Gastroesophageal sphincter (tissue), 4 donors: ENCODE measurements around the gene TOMM20. TPM values are rescaled to one million over a fixed set of nuclear protein-coding genes. Genes with fewer than 3 reads are reported as not detected.

Source experiments
- ATAC-seq: fragments of 150-250 bp; one replicate; pipeline ENCODE4 v1.9.1; 2016; ENCODE audit warnings: mild to moderate bottlenecking, moderate library complexity
- H3K27ac ChIP-seq, 4 donors: fragments of 200-600 bp; sonication (generic) in 3 of 4; 1 replicate in 3 of 4; 2 replicates in 1 of 4; pipeline ENCODE4 v1.5.1; 2016 to 2019
- H3K27me3 ChIP-seq: fragments of 200-600 bp; sonication (generic); one replicate; pipeline ENCODE4 v1.5.1; 2019
- H3K36me3 ChIP-seq, 2 donors: fragments of 200-600 bp; sonication (generic); one replicate each; pipeline ENCODE4 v1.5.1; 2019; ENCODE audit warnings: control low read depth in 1 of 2
- H3K4me1 ChIP-seq, 3 donors: fragments of 200-600 bp; sonication (generic); 1 replicate in 2 of 3; 2 replicates in 1 of 3; pipeline ENCODE4 v1.5.1; 2016 to 2019; ENCODE audit warnings: control low read depth in 2 of 3
- H3K4me3 ChIP-seq, 2 donors: fragments of 200-600 bp; sonication (generic); one replicate each; pipeline ENCODE4 v1.5.1; 2019; ENCODE audit warnings: mild to moderate bottlenecking in 1 of 2, moderate library complexity in 1 of 2
- H3K9me3 ChIP-seq, 3 donors: fragments of 200-600 bp; sonication (generic); one replicate each; pipeline ENCODE4 v1.5.1; 2017 to 2019; ENCODE audit warnings: control low read depth in 2 of 3
- EP300 ChIP-seq: sonication (generic); formaldehyde crosslinking; IDR thresholded peaks from one replicate; pipeline ENCODE4 v1.6.1; 2017; ENCODE audit warnings: antibody characterized with exemption, mild to moderate bottlenecking
- POLR2A ChIP-seq, 2 donors: fragments of 450-650 bp; IDR thresholded peaks; one replicate each; pipeline ENCODE4 v1.6.1; 2017; ENCODE audit warnings: antibody characterized with exemption in 2 of 2, mild to moderate bottlenecking in 2 of 2, moderate library complexity in 1 of 2
- POLR2AphosphoS5 ChIP-seq: sonication (generic); formaldehyde crosslinking; IDR thresholded peaks from one replicate; pipeline ENCODE4 v1.6.1; 2017; ENCODE audit warnings: antibody characterized with exemption
- WGBS, 2 donors: methylation state at CpG; one replicate each; pipeline ENCODE4 v1.1.5; 2018; ENCODE audit warnings: low coverage in 1 of 2; 5-methylcytosine and 5-hydroxymethylcytosine counted together
- total RNA-seq, 4 donors: library from RNA; depleted of rRNA; stranded (reverse); fragments of >200 nt; gene quantifications; one replicate each; pipeline ENCODE4 v1.1.0, GENCODE V29; 2016
- TF ChIP-seq, protein P1 (sequence below), 4 experiments: fragments of 200-600 bp in 2 of 4; fragments of 450-650 bp in 2 of 4; sonication (generic) in 1 of 4; IDR thresholded peaks; one replicate each; pipeline ENCODE4 v1.5.1; 2017 to 2019; ENCODE audit warnings: antibody characterized with exemption in 4 of 4, mild to moderate bottlenecking in 2 of 4, moderate library complexity in 2 of 4

TOMM20 gene
- total RNA-seq, 4 donors from 2014 or later = 57.8 to 111 (median 99.1) TPM

- WGBS, 2 donors = 80 to 91% methylated on average over 3 to 6 of the region's 6 CpGs
- no peak overlapping the region for H3K27ac ChIP-seq
- peaks cover 0 to 57% of the 10 kb centered on the region in 2 donors for H3K36me3 ChIP-seq
- peaks cover 0 to 50% (median 3%) of the 10 kb centered on the region in 3 donors for H3K4me1 ChIP-seq
- no peak overlapping the region for H3K4me3 ChIP-seq
- no peaks in the 10 kb centered on the region for H3K27me3 ChIP-seq
- TF ChIP-seq POLR2A (IDR thresholded peaks at IDR 0.05) = no peak
- TF ChIP-seq POLR2AphosphoS5 = no peak
- TF ChIP-seq, protein P1, sequence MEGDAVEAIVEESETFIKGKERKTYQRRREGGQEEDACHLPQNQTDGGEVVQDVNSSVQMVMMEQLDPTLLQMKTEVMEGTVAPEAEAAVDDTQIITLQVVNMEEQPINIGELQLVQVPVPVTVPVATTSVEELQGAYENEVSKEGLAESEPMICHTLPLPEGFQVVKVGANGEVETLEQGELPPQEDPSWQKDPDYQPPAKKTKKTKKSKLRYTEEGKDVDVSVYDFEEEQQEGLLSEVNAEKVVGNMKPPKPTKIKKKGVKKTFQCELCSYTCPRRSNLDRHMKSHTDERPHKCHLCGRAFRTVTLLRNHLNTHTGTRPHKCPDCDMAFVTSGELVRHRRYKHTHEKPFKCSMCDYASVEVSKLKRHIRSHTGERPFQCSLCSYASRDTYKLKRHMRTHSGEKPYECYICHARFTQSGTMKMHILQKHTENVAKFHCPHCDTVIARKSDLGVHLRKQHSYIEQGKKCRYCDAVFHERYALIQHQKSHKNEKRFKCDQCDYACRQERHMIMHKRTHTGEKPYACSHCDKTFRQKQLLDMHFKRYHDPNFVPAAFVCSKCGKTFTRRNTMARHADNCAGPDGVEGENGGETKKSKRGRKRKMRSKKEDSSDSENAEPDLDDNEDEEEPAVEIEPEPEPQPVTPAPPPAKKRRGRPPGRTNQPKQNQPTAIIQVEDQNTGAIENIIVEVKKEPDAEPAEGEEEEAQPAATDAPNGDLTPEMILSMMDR (IDR thresholded peaks at IDR 0.05) = no peak
- no peak for TF ChIP-seq EP300
- no peak for ATAC-seq
- H3K9me3 ChIP-seq = no peaks in the 10 kb centered on the region
Observed at GRCh38 chr1:235158680-235159079, 30.0 kb upstream of the TOMM20 start.

DNA sequence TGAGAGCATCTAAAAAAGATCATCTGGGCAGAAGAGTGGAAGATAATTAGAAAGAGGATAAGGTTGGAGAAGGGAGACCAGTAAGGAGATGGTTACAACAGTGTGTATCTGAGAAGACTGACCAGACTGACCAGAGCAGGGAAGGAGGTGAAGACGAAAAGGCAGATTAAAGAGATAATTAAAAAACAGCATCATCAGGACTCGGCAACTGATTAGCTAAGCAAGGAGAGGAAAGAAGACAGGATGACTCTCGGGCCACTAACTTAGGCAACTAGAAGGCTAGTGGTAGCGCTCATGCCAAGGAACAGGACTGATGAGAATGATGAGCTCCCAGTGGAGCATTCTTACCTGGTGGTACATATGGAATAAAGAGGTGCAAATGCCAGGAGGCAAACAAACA is 28.5 kb upstream of the TOMM20 start:
- no peak for TF ChIP-seq POLR2AphosphoS5
- TF ChIP-seq EP300 = no peak
- no peak for TF ChIP-seq POLR2A (IDR thresholded peaks at IDR 0.05)
- TF ChIP-seq, protein P1 (IDR thresholded peaks at IDR 0.05) = no peak
- no peak overlapping the region for H3K27ac ChIP-seq
- H3K36me3 ChIP-seq = peaks cover 0 to 73% of the 10 kb centered on the region in 2 donors
- no peak overlapping the region for H3K4me3 ChIP-seq
- ATAC-seq = no peak
- H3K9me3 ChIP-seq = no peaks in the 10 kb centered on the region
- no peaks in the 10 kb centered on the region for H3K27me3 ChIP-seq
- H3K4me1 ChIP-seq = peaks cover 0 to 50% (median 3%) of the 10 kb centered on the region in 3 donors
- 81 to 83% methylated on average over 1 to 4 of the region's 4 CpGs for WGBS, 2 donors

- peaks cover 0 to 77% of the 10 kb centered on the region in 2 donors for H3K36me3 ChIP-seq
- H3K4me1 ChIP-seq = peaks cover 0 to 46% (median 3%) of the 10 kb centered on the region in 3 donors
- H3K27me3 ChIP-seq = no peaks in the 10 kb centered on the region
- no peak for TF ChIP-seq POLR2AphosphoS5
- TF ChIP-seq POLR2A (IDR thresholded peaks at IDR 0.05) = no peak
- TF ChIP-seq, protein P1 (IDR thresholded peaks at IDR 0.05) = no peak
- TF ChIP-seq EP300 = no peak
- WGBS, 2 donors = 74 to 78% methylated on average over 4 of the region's 4 CpGs
- H3K27ac ChIP-seq = no peak overlapping the region
- H3K4me3 ChIP-seq = no peak overlapping the region
- H3K9me3 ChIP-seq = no peaks in the 10 kb centered on the region
- ATAC-seq = no peak
Observed at GRCh38 chr1:235156740-235157139, 28.1 kb upstream of the TOMM20 start.

- no peak overlapping the region for H3K4me3 ChIP-seq
- H3K27me3 ChIP-seq = no peaks in the 10 kb centered on the region
- TF ChIP-seq POLR2A (IDR thresholded peaks at IDR 0.05) (no peak), EP300 (no peak), POLR2AphosphoS5 (no peak)
- TF ChIP-seq, protein P1 (IDR thresholded peaks at IDR 0.05) = no peak
- H3K9me3 ChIP-seq = no peaks in the 10 kb centered on the region
- 75 to 94% methylated on average over 2 to 3 of the region's 3 CpGs for WGBS, 2 donors
- no peak overlapping the region for H3K27ac ChIP-seq
- peaks cover 0 to 82% of the 10 kb centered on the region in 2 donors for H3K36me3 ChIP-seq
- no peak for ATAC-seq
- H3K4me1 ChIP-seq = peaks cover 0 to 42% (median 3%) of the 10 kb centered on the region in 3 donors
Observed at GRCh38 chr1:235156265-235156664, 27.6 kb upstream of the TOMM20 start.

DNA sequence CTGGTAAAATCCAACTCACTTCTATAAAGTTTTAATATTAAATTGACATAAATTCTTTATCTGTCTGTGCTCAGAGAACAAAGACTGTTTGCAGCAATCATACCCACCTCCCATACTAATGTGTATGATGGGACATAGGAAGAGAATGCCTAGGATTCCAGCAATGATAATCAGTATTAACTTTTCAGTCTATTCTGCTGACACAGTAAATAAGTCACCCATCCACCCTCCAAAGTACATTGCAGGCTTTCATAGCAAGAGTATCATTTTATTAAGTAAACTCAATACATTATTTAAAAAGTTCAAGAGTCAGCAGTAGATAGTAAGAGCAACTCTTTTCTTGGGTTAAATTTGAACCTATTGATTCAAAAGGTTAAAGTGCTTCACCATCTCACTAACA is 23.6 kb upstream of the TOMM20 start:
- Histone ChIP-seq H3K4me3 (no peak overlapping the region), H3K27ac (no peak overlapping the region), H3K4me1 (peaks cover 0 to 9% (median 0%) of the 10 kb centered on the region in 3 donors), H3K27me3 (no peaks in the 10 kb centered on the region), H3K36me3 (peaks cover 0 to 98% of the 10 kb centered on the region in 2 donors), H3K9me3 (no peaks in the 10 kb centered on the region)
- TF ChIP-seq POLR2AphosphoS5 = no peak
- no peak for TF ChIP-seq POLR2A (IDR thresholded peaks at IDR 0.05)
- TF ChIP-seq, protein P1 (IDR thresholded peaks at IDR 0.05) = no peak
- no peak for TF ChIP-seq EP300
- no peak for ATAC-seq
